HG02970 (cell line): Measurements from ENCODE around the gene NUFIP1.
"Not testable (repeated sequence)": the region's sequence is repeated elsewhere in the genome, so short reads cannot be mapped to it uniquely, and the experiment has no call there.

Experiments used
- ATAC-seq: cut with Tn5 transposase; IDR thresholded peaks from one replicate; pipeline ENCODE4 v1.9.1; 2021; ENCODE audit warnings: mild to moderate bottlenecking, moderate library complexity, moderate number of reproducible peaks; ENCODE audit not compliant: unreplicated experiment, low FRiP score

NUFIP1 gene

DNA sequence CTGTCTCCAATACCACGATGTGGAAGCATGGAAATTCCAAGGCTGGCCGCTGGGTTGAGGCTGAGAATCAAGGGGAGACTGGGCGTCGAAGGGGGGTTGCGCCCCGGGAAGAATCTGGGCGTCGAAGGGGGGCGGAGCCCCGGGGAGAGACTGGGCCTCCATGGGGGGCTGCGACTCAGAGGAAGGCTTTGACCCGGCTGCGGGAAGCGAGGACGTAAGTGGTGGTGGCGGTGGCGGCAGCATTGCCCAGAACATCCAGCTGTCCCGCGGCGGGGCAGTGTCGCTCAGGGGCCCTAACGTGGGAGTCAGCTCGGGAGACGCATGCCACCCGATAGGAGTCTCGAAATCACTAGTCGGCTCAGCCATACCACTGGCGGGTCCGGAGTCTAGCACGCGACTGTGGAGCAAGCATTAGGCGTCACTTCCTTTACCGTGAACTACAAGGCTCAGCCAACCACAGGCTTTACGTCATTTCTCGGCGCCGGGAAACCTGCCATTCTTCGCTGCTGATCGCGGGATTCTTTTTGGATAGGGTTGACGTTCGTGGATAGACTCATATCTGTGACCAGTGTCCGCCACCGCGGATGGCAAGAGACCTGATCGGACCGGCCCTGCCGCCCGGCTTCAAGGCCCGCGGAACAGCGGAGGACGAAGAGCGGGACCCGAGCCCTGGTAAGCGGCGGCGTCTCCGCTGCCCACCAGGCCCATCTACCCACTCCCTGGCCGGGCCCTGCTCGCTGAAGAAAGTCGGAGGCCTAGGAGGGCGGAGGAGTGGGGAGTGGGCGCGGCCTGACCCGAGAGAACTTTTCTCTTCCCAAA, at the start of gene NUFIP1, which contains the start of gene GPALPP1:
NUFIP1 (minus strand) TSS at position 401 of the 819 bp plus-strand sequence; CDS start at position 366, 35 bp downstream.
GPALPP1 (plus strand) TSS at position 468 of the 819 bp plus-strand sequence; CDS start at position 585, 117 bp downstream.
- peak; percentile 95 for ATAC-seq

DNA sequence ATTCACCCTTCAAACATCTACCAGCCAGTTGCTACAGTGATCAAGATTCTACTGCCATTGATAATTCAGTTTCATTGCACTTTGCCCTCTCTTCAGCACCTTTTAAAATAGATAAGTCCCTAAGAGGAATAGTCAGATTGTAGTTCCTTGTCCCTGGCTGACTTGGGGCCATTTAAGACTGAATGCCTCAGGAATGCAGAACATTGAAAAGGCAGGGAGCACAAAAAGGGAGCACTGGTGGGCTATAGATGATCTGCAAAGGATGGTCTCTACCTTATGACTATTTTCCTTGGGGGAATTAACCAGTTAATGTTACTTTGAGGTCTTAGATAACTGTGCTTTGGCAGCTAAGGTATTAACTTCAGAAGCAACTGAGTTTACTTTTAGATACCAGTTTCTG, 46.9 kb upstream of the NUFIP1 start:
- no peak for ATAC-seq

DNA sequence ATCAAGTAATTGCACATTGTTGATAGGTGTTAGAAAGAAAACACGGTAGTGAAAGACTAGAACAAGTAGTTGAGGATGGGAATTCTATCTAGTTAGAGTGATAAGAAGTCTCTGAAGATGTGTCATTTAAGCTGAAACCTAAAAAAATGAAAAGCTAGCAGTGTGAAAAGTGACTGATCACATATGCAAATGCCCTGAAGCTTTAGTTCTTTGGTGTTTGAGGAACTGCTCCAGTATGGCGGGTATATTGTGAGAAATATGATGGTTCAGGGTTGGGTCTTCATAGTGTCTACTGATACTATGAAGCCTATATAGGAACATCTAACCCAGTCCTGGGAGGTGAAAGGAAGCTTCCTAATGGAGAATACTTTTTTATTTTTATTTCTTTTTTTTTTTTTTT, 45.1 kb upstream of the NUFIP1 start:
- no peak for ATAC-seq

DNA sequence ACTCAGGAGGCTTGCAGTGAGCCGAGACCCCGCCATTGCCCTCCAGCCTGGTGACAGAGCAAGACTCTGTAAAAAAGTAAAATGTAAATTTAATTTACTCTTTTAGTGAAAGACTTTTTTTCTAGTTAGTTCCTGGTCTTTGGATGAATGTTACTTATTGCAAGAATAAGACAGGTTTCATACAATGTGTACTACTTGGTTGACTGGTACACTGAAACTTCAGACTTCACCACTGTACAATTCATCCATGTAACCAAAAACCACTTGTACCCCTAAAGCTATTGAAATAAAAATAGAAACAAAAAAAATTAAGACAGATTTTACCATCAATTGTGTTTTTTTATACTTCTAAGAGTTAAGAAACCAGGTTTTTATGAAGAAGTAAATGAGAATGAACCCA, 35.6 kb upstream of the NUFIP1 start:
- ATAC-seq, result no peak

DNA sequence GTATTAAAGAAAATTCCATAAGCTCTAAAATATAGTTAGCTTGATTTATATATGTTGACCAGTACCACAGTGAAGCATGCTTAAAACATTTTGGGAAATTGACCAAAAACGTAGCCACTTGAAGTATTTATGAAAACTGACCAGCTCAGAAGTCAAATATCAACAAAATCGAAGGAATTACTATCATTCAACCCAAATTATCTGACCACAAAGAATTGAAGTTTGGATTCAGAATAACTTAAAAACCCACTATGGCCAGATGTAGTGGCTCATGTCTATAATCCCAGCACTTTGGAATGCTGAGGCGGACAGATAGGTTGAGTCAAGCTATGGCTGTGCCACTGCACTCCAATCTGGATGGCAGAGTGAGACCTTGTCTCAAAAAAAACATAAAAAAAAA, 32.0 kb upstream of the NUFIP1 start:
- ATAC-seq, result no peak

DNA sequence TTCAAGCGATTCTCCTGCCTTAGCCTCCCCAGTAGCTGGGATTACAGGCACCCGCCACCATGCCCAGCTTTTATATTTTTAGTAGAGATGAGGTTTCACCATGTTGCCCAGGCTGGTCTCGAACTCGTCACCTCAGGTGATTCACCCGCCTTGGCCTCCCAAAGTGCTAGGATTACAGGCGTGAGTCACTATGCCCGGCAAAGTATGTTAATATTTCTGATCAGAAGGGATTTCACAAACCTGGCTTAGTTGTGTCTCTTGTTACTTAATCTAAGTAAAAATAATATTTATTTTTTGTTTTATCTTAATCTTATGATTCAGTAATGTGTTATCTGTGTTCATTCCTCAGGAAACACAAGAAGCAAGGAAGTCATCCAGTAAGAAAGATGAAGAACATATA, 30.7 kb upstream of the NUFIP1 start:
- not testable (repeated sequence) for ATAC-seq

DNA sequence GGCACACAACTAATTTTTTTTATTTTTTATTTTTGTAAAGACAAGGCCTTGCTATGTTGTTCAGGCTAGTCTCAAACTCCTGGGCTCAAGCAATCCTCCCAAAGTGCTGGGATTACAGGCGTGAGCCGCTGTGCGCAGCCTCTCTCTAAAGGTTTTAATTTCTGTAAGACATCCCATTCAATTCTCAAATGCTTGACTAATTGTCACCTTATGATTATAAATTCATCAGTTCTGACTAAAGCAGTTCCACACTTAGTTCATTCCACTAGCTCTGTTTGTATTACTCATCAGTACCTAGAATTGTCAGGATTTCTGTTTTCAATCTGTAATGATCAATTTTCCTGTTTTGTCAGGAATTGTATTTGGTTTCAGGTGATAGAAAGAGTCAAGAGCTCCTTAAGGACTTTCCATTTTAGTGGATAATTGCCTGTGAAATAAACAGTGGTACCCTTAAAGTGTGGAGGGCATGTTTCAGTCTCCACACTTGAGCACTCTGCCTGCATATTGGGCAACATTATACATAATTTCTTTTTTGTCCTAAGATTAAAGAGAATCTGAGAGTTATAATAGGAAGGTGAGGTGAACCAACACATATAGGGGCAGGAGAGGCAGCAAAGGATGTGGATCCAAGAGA, 27.6 kb upstream of the NUFIP1 start:
- no peak for ATAC-seq

DNA sequence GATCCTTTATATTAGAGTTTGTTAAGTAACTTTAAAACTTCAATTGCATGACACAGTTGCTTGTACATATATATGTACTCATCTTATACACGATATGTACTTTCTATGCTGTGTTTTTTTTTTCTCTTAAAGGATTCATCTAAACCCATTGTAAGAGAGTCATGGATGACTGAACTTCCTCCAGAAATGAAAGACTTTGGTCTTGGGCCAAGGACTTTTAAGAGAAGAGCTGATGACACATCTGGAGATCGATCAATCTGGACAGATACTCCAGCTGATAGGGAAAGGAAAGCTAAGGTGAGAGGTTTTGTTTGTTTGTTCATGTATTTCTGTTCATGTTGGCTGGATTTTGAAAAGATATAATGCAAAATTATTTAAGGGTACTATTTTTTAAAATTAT, 26.0 kb upstream of the NUFIP1 start:
- ATAC-seq, result no peak

DNA sequence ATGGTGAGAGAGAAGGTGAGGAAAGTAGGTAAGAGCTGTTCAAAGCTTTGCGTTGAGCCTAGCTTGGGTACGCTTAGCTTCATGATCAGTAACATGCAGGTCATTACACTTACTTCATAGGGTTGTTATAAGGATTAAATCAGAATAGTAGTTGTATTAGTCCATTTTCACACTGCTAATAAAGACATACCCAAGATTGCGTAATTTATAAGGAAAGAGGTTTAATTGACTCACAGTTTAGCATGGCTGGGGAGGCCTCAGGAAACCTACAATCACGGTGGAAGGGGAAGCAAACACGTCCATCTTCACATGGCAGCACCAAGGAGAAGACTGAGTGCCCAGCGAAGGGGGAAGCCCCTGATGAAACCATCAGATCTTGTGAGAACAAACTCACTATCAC, 21.9 kb upstream of the NUFIP1 start:
- no peak for ATAC-seq

DNA sequence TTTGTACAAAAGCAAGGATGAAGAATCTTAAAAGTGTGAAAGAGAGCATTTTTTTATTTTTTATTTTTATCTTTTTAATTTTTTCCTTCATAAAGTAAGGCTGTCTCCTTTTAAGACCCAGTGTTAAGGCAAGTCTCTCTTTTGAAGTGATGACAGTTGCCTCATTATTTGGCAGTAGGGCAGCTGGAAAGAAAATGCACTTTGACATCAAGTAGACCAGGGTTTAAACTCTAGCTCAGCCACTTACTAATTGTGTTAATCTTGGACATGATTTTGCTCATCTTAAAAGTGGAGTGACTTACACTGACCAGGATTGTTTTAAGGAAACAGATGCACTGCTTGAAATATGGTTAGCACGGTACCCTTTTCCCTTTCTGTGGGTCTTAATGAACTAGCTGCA, 18.6 kb upstream of the NUFIP1 start:
- no peak for ATAC-seq

DNA sequence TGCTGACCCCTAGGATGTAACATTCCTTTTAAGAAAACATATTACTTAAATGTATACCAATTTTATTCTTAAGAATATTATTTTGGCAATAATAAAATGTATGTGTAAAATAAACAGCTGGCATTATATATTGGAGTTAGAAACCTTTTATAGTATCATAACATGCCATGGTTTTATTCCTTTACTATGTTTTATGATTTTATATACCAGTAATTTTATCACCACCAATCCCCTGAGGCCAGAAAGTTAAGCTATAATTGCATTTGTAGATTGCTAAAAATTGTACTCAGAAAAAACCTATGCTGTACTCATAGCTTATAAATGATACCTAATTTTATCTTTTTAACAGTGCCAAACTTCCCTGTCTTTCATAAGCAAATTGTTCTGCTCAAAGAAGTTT, 18.0 kb upstream of the NUFIP1 start:
- ATAC-seq, result no peak

DNA sequence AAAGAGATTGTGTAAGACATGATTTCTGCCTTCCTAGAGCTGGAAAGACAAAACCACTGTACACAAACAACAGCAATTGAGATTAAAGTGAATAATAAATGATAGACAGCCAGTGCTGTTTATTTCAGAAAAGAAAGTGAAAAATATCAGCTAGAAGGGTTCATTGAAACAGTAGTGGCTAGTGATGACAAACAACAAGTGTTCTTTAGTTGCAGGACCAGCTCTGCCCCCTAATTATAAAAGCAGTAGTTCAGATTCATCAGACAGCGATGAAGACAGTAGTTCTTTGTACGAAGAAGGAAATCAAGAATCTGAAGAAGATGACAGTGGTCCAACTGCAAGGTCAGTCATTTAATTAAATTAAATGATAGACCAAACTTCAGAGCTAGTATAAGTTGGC, 14.8 kb upstream of the NUFIP1 start:
- ATAC-seq, result no peak

DNA sequence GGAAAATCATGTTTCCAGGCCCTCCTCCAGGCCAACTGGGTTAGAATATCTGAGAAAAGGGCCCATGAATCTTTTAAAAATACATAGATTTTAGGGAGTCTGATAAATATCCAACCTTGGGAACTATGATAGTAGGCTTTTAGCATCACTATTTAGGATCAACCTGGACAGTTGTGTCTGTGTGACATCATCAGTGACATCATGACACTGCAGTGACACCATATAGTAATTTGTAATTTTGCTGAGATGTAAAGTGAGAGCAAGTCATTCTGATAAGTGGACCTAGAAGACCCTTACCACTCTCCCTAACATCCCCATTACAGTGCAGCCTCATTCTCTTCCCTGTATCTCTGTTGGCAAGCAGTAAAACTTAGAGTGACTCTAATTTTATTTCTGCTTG, 14.1 kb upstream of the NUFIP1 start:
- ATAC-seq, result no peak

DNA sequence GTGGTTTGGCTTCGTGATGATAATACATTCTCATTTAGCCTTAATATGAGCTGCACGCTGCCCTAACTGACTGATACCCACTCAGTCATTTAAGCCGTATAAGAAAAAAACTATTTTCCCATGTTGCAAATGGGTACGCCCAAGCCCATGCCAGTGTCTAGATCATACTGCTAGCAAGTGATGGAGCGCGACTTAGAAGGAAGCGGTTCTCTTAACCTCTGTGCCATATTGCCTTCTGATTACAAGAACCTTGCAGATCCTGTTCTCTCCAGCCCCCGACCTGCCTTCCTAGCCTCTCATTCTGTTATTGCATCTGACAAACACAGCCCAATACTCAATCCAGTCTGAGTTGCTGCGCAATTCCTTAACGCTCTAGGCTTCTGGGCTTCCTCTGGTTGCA, 670 bp upstream of the NUFIP1 start:
- ATAC-seq, result no peak

DNA sequence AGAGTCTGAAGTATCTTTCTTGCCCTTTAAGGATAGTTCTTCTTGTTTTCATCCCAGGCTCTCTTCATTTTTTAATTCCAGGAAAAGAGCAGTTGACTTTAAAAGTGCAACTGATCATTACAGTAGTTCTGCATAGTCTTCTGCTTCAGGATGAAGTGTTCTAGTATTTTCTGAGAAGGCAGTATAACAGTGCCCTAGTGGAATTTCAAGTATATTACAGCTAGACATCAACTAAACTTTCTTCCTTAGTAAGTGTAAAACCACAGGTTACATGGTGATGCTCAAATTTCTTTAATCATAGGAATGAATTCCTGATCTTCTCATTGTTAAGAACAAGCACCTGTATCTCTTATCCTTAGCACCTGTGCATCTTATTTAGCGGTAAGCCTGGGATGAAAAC, 10.9 kb downstream of the NUFIP1 start:
- ATAC-seq, result no peak

DNA sequence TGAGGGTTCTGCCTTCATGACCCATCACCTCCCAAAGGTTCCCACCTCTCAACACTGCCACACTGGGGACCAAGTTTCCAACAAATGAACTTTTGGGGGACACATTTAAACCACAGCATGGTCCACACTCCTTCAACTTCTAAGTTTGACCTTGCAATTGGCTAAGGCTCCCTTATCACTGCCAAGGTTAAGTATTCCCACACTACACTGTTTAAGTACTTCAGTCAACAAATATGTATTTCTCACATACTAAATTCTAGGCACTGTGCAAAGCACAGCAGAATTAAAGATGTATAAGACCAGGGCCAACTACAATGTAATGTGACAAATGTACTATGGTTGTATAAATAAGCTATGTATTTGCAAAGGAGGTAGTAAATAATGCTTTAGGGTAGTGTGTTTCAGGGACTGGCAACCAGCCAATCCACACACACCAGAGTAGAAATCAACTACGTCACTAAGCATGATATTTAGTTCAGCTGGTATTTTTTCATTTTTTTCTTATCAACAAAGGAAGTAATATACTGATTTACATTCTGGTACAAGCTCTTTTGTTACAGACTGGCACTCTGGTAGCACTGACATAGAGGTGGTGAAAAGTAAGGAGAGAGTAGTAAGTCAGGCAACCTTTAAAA, 12.2 kb downstream of the NUFIP1 start:
- no peak for ATAC-seq

DNA sequence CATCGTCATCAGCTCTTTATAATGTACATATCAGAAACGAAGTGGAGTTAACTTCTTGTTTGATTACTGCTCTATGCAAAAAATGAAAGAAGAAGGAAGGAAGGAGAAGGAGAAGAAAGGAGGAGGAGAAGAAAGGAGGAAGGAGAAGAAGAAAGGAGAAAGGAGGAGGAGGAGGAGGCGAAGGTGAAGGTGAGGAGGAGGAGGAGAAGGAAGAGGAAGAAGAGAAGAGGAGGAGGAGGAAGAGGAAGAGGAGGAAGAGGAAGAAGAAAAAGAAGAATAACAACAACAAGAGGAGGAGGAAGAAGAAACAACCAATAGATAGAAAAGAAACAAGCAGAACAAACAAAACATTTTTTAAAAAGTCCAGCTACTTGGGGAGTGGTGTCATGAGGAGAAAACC, 13.1 kb downstream of the NUFIP1 start:
- no peak for ATAC-seq

DNA sequence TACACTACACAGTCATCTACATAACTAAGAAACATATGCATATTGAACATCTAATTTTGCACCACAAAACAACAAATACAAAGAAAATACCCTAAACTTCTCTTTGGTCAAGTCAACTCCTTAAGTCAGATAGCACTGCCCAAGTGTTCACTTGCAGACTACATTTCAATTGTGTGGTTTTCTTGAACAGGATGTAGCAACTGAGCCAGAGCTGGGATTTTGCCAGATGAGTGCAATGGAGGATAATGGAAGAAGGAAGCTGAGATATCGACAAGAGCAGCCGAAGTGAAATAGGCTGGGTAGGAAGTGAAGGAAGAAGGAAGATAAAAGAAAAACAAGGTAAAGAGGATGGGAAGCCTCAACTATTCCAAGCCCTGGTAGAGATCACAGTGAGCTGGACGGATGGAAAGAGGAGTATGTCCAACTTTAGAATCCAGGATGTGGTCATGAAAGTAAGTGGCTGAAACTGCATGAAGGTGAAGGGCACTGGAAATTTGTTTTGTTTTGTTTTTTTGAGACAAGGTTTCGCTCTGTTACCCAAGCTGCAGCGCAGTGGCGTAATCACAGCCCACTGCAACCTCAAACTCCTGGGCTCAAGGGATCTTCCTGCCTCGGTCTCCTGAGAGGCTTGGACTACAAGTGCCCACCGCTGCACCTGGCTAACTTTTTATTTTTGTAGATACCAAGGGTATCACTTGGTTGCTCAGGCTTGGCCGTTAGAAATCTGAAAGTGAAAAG, 15.0 kb downstream of the NUFIP1 start:
- no peak for ATAC-seq

DNA sequence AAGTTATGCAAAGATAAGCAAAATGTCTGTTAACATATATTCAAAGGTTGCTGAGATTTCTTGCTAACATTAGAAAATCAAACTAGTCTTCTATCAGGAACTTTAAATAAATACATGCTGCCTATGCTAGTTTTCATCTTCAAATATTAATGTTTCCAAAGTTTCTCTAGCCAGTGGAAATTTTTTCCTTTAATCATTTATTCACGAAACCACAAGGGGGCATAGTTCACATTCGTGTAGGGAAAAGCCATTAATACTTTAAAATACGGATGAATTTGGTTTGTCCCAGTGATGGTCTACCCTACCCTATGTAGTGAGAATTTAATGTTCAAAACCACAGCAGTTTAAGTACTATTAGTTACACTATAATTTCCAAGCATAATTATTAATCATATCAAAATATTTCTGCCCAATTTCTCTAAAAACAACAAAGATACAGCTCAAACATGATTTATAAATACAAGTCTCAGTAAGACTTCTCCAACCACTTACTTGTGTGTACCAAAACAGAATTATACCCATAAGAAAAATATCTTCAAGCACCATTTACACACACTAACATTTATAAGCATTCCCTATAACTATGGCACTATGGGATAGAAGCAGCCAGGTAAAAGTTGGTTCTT, 16.2 kb downstream of the NUFIP1 start:
- no peak for ATAC-seq
